ENCODE measurements around the gene TSPAN17. TPM values are rescaled to one million over a fixed set of nuclear protein-coding genes. Genes with fewer than 3 reads are reported as not detected.

TSPAN17 gene
- total RNA-seq, 2 donors from 2014 or later = 24.1 to 37.6 TPM

DNA sequence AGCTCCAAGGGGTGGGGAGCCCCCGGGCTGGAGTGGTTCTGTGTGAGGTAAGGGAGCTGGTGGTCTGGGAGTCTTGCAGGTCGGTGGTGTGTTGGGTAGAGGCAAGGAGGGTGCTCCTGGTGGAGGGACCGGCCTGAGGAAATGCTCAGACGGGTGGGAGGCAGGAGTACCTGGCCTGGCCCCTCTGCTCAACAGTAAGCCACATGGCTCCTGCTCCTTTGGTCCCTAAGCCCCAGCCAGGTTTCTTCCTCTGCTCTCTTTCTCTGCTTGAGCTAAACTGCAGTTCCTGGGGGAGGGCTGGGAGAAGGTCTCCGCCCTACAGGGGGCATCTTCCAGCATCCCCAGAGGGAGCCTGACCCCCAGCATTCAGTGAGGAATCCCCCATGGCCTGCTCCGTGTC is 17.2 kb downstream of the TSPAN17 start:
- H3K4me3 ChIP-seq = no peak overlapping the region
- no peaks in the 10 kb centered on the region for H3K36me3 ChIP-seq (replicated peaks in 1 of 2; ENCODE audit: insufficient read depth in 1 of 2, low read depth in 2 of 2)
- ATAC-seq = no peak
- TF ChIP-seq POLR2A (IDR thresholded peaks at IDR 0.05) = no peak
- TF ChIP-seq, protein P1, sequence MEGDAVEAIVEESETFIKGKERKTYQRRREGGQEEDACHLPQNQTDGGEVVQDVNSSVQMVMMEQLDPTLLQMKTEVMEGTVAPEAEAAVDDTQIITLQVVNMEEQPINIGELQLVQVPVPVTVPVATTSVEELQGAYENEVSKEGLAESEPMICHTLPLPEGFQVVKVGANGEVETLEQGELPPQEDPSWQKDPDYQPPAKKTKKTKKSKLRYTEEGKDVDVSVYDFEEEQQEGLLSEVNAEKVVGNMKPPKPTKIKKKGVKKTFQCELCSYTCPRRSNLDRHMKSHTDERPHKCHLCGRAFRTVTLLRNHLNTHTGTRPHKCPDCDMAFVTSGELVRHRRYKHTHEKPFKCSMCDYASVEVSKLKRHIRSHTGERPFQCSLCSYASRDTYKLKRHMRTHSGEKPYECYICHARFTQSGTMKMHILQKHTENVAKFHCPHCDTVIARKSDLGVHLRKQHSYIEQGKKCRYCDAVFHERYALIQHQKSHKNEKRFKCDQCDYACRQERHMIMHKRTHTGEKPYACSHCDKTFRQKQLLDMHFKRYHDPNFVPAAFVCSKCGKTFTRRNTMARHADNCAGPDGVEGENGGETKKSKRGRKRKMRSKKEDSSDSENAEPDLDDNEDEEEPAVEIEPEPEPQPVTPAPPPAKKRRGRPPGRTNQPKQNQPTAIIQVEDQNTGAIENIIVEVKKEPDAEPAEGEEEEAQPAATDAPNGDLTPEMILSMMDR (IDR thresholded peaks at IDR 0.05) = no peak
- no peak overlapping the region for H3K27ac ChIP-seq
- WGBS, 2 donors = 24 to 34% methylated on average over 5 to 6 of the region's 6 CpGs
- DNase-seq = no peak
- no peaks in the 10 kb centered on the region for H3K9me3 ChIP-seq
- intact Hi-C loops (cut with DNase I) = no loop called here
- H3K4me1 ChIP-seq = peaks cover 5% of the 10 kb centered on the region
- H3K27me3 ChIP-seq = peaks cover 0 to 3% of the 10 kb centered on the region in 2 donors

DNA sequence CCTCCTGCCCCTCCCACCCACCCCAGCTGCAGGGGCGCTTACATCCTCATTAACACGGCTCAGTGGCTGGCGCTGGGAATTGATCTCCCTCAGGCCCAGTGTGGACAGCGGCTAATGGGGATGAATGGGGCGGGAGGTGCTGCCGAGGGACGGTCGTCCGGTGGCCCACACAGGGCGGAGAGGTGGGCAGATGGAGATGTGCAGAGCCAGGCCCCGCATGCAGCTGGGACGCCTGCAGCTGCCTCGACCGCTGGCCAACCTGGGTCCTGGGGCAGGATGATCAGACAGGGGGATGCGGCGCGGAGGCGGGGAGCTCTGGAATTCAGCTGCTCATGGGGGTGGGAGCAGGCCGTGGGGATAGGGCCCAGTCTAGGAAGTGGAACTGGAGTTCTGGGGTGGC is 17.6 kb downstream of the TSPAN17 start:
- peaks cover 0 to 3% of the 10 kb centered on the region in 2 donors for H3K27me3 ChIP-seq
- H3K27ac ChIP-seq = no peak overlapping the region
- H3K4me1 ChIP-seq = peaks cover 5% of the 10 kb centered on the region
- WGBS, 2 donors = 24 to 38% methylated on average over 9 to 18 of the region's 19 CpGs
- TF ChIP-seq, protein P1 (IDR thresholded peaks at IDR 0.05) = no peak
- no peak for TF ChIP-seq POLR2A (IDR thresholded peaks at IDR 0.05)
- ATAC-seq (no peak), DNase-seq (no peak)
- no peaks in the 10 kb centered on the region for H3K9me3 ChIP-seq
- no peak overlapping the region for H3K4me3 ChIP-seq
- intact Hi-C loops (cut with DNase I) = no loop called here
- H3K36me3 ChIP-seq (replicated peaks in 1 of 2; ENCODE audit: insufficient read depth in 1 of 2, low read depth in 2 of 2) = no peaks in the 10 kb centered on the region

DNA sequence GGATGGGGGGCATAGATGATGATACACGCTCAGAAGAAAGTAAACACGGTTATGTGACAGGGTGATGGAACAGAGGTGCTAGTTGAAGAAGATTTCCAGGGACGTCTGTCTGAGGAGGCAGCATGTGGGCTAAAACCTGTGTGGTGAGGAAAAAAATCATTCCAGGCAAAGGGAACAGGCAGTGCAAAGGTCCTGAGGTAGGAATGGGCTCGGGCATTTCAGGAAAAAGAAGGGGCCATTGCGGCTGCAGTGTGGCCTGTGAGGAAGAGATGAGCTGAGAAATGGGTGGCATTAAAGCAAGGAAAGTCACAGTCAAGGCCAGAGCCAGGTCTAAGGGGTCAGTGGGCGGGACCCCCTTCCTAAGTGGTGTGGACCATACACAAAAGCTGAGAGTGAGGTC is 18.2 kb downstream of the TSPAN17 start:
- Histone ChIP-seq H3K9me3 (no peaks in the 10 kb centered on the region), H3K4me3 (no peak overlapping the region), H3K4me1 (peaks cover 5% of the 10 kb centered on the region), H3K27ac (no peak overlapping the region), H3K36me3 (replicated peaks in 1 of 2; ENCODE audit: insufficient read depth in 1 of 2, low read depth in 2 of 2) (no peaks in the 10 kb centered on the region), H3K27me3 (peaks cover 0 to 3% of the 10 kb centered on the region in 2 donors)
- no peak for DNase-seq
- TF ChIP-seq POLR2A (IDR thresholded peaks at IDR 0.05) = no peak
- TF ChIP-seq, protein P1 (IDR thresholded peaks at IDR 0.05) = no peak
- intact Hi-C loops (cut with DNase I) = no loop called here
- ATAC-seq = no peak
- 71 to 75% methylated on average over 6 of the region's 6 CpGs for WGBS, 2 donors

DNA sequence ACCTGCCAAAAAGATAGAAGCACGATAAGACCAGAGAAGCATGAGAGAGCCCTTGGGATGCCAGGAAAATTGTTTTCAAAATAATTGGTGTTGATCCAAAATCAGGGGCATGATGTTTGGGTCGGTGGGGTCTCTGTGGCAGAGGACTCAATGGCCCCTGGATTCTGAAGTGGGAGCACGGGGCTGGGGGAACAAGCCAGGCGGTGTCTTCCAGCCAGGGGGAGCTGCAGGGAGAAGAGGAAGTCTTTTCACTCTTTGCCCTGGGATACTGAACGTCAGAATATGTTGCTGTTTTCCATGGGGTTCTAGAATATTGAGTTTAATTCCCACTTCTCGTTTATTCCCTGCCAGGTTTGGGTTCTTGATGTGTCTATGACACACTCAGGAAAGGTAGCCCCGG is 20.4 kb downstream of the TSPAN17 start:
- Histone ChIP-seq H3K36me3 (replicated peaks in 1 of 2; ENCODE audit: insufficient read depth in 1 of 2, low read depth in 2 of 2) (no peaks in the 10 kb centered on the region), H3K4me1 (no peaks in the 10 kb centered on the region), H3K27ac (no peak overlapping the region), H3K9me3 (no peaks in the 10 kb centered on the region), H3K27me3 (peaks cover 0 to 3% of the 10 kb centered on the region in 2 donors), H3K4me3 (no peak overlapping the region)
- intact Hi-C loops (cut with DNase I) = no loop called here
- no peak for ATAC-seq
- TF ChIP-seq, protein P1 (IDR thresholded peaks at IDR 0.05) = no peak
- no peak for TF ChIP-seq POLR2A (IDR thresholded peaks at IDR 0.05)
- no peak for DNase-seq
- WGBS, 2 donors = 45 to 46% methylated on average over 7 of the region's 7 CpGs

DNA sequence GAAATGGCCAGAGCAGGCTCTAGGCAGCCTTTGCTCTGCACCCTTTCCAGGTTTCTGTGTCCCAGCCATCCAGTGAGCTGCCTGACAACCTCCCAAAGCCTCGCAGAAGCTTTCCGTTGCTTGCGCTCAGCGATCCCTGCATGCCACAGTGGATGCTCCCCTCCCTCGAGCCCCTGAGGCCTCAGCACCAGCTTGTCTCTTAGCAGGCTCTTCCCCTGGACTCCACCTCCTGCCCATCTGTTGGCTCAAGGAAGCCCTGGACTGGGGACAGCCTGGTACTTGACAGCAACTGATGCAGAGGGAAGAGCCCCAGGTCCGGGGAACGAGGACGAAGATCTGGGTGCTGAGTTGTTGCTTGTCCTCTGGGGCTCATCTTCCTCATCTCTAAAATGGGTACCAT is 23.2 kb downstream of the TSPAN17 start:
- DNase-seq = no peak
- no peaks in the 10 kb centered on the region for H3K4me1 ChIP-seq
- WGBS, 2 donors = 71 to 81% methylated on average over 4 to 7 of the region's 8 CpGs
- intact Hi-C loops (cut with DNase I) = no loop called here
- no peaks in the 10 kb centered on the region for H3K27me3 ChIP-seq
- no peaks in the 10 kb centered on the region for H3K36me3 ChIP-seq (replicated peaks in 1 of 2; ENCODE audit: insufficient read depth in 1 of 2, low read depth in 2 of 2)
- no peak overlapping the region for H3K4me3 ChIP-seq
- TF ChIP-seq, protein P1 (IDR thresholded peaks at IDR 0.05) = no peak
- TF ChIP-seq POLR2A (IDR thresholded peaks at IDR 0.05) = no peak
- H3K27ac ChIP-seq = no peak overlapping the region
- H3K9me3 ChIP-seq = no peaks in the 10 kb centered on the region
- ATAC-seq = no peak

Data from body of pancreas (tissue), 4 donors.